SKM-1 treated with dmso at 0.1 percent for 144 hours (cell line): ENCODE measurements around the gene TSBP1.

ENCODE experiments used
- DNase-seq: peaks from one replicate; lab custom pipeline; 2025; ENCODE audit not compliant: unreplicated experiment; lab: John Stamatoyannopoulos, UW

Gene TSBP1

GRCh38 chr6:32371803-32372202 is at the start of gene TSBP1:
TSBP1 (minus strand) TSS chr6:32371903; CDS start chr6:32371706, 197 bp downstream.
- DNase-seq: no peak

GRCh38 chr6:32416036-32416435 is 44.3 kb upstream of the TSBP1 start:
- DNase-seq: no peak

GRCh38 chr6:32415521-32416019 is 43.9 kb upstream of the TSBP1 start:
- DNase-seq: peak; percentile 70

GRCh38 chr6:32413427-32414047 is 41.8 kb upstream of the TSBP1 start:
- peak; percentile 65 for DNase-seq

- no peak for DNase-seq
These were observed 40.0 kb upstream of the TSBP1 start for GRCh38 chr6:32411566-32412327.

GRCh38 chr6:32410906-32411305 is 39.2 kb upstream of the TSBP1 start:
- no peak for DNase-seq

- DNase-seq: no peak
These were observed 35.2 kb upstream of the TSBP1 start, which contains the start of gene BTNL2 for GRCh38 chr6:32406857-32407256. BTNL2 (minus strand) TSS chr6:32407181; CDS start chr6:32407123, 58 bp downstream.

GRCh38 chr6:32406197-32406596 is 34.5 kb upstream of the TSBP1 start:
- DNase-seq: no peak

GRCh38 chr6:32405656-32406055 is 34.0 kb upstream of the TSBP1 start:
- DNase-seq: no peak

- DNase-seq: no peak
These were observed 31.1 kb upstream of the TSBP1 start for GRCh38 chr6:32402812-32403211.

- no peak for DNase-seq
These were observed 29.7 kb upstream of the TSBP1 start for GRCh38 chr6:32401284-32401963.

- DNase-seq: no peak
These were observed 25.7 kb upstream of the TSBP1 start for GRCh38 chr6:32397252-32397920.

GRCh38 chr6:32396028-32396427 is 24.3 kb upstream of the TSBP1 start:
- DNase-seq: no peak

GRCh38 chr6:32393665-32394420 is 22.1 kb upstream of the TSBP1 start:
- no peak for DNase-seq

- no peak for DNase-seq
These were observed 19.8 kb upstream of the TSBP1 start for GRCh38 chr6:32391505-32391904.

- DNase-seq: no peak
These were observed 16.1 kb upstream of the TSBP1 start for GRCh38 chr6:32387589-32388340.

GRCh38 chr6:32386040-32386439 is 14.3 kb upstream of the TSBP1 start:
- DNase-seq: no peak

GRCh38 chr6:32382757-32383420 is 11.2 kb upstream of the TSBP1 start:
- no peak for DNase-seq

GRCh38 chr6:32379545-32379944 is 7.8 kb upstream of the TSBP1 start:
- no peak for DNase-seq
